Measurements from ENCODE around the gene GUK1. TPM values are rescaled to one million over a fixed set of nuclear protein-coding genes. Genes with fewer than 3 reads are reported as not detected.

The GUK1 gene
- total and polyA plus RNA-seq, 2 of the 4 experiments (the other 2 are of a cell fraction): 465 to 548 TPM

DNA sequence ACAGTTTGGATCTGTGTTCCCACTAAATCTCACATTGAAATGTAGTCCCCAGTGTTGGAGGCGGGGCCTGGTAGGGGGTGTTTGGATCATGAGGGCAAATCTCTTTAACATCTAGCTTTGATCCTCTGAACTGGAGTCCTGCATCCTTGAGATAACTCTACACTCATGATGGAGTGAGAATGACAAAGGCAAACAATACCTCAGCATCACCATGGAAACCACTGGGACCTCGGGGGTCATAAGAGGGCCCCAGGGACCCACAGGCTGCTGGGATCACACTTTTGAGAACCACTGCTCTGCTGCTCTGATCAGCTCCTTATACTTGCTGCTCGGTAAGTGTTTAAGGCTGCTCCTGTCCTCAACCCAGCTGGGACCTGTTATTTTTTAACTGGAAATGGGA, 54.4 kb downstream of the GUK1 start:
- WGBS, 2 experiments (ENCODE audit: extremely low coverage in 2 of 2, insufficient read length in 1 of 2): no CpG with 5 or more reads among the region's 3 CpGs
- no TSS peak for BruUV-seq (replicated peaks)

More for the DNA sequence above, 54.4 kb downstream of the GUK1 start:
- ATAC-seq (ENCODE audit: low read depth): no peak
- Histone ChIP-seq H3K4me2 (ENCODE audit: low read depth, low read length) (no peak overlapping the region), H3K36me3 (ENCODE audit: control insufficient read depth, insufficient read depth, low read length) (no peaks in the 10 kb centered on the region), H3K18ac (ENCODE audit: low read depth, low read length) (no peak overlapping the region), H4K5ac (ENCODE audit: low read depth, low read length) (no peak overlapping the region), H2BK120ac (ENCODE audit: low read depth, low read length) (no peak overlapping the region), H3K4ac (ENCODE audit: low read depth, low read length) (no peak overlapping the region), H4K20me1 (ENCODE audit: insufficient read depth, low read length) (no peaks in the 10 kb centered on the region), H2AK5ac (ENCODE audit: low read depth, low read length) (no peak overlapping the region), H2BK20ac (ENCODE audit: low read depth, low read length) (no peak overlapping the region), H3K23ac (ENCODE audit: low read depth, low read length) (no peak overlapping the region), H3K4me3 (ENCODE audit: insufficient read depth, low read depth, low read length) (no peak overlapping the region), H3K79me1 (ENCODE audit: low read depth in 1 of 2, low read length in 2 of 2) (no peaks in the 10 kb centered on the region), H3K56ac (ENCODE audit: extremely low read depth, insufficient read depth, low read length) (no peak overlapping the region), H3K9me1 (ENCODE audit: insufficient read depth, low read length) (no peaks in the 10 kb centered on the region; the same call in 1 of the 2 replicates), H3K27me3 (ENCODE audit: control insufficient read depth, insufficient read depth, low read length) (no peaks in the 10 kb centered on the region), H3K27ac (ENCODE audit: insufficient read depth, low read length) (no peak overlapping the region), H3K4me1 (ENCODE audit: control insufficient read depth, insufficient read depth, low read length) (no peaks in the 10 kb centered on the region), H4K91ac (ENCODE audit: insufficient read depth, low read depth, low read length) (no peak overlapping the region), H3K14ac (replicated peaks; ENCODE audit: low read depth, low read length) (no peak overlapping the region), H2AK9ac (replicated peaks; ENCODE audit: low read depth, low read length, poor library complexity) (no peak overlapping the region), H3K9me3 (ENCODE audit: control insufficient read depth, insufficient read depth, low read length) (peaks cover 5% of the 10 kb centered on the region), H3K9ac (ENCODE audit: low read depth, low read length) (no peak overlapping the region), H4K8ac (ENCODE audit: low read depth in 2 of 2, low read length in 2 of 2) (no peak overlapping the region), H2BK5ac (ENCODE audit: low read depth, low read length, poor library complexity, severe bottlenecking) (no peak overlapping the region), H2BK15ac (ENCODE audit: low read depth, low read length) (no peak overlapping the region), H2AFZ (replicated peaks; ENCODE audit: low read length, poor library complexity) (no peak overlapping the region)
- ChIA-PET CTCF (no interaction called here), POLR2A (ENCODE audit: unreplicated experiment) (interaction anchor here (0.8 kb wide), 1 partner anchor 10 kb away, joined by 4 read pairs; no protein-coding TSS in a partner anchor)
- intact Hi-C loops (cut with micrococcal nuclease) (no loop called here), in situ Hi-C loops (cut with MboI; ENCODE audit: low sequenced_read_pairs) (no loop called here), dilution Hi-C loops (cut with HindIII; ENCODE audit: low sequenced_read_pairs, unreplicated experiment) (no loop called here)
- no peak for DNase-seq
- no peak for TF ChIP-seq FOS (IDR thresholded peaks at IDR 0.05; ENCODE audit: low read depth, low read length)
- no peak for TF ChIP-seq MAZ (IDR thresholded peaks at IDR 0.05; ENCODE audit: borderline replicate concordance, low read depth, low read length)
- no peak for TF ChIP-seq RAD21 (IDR thresholded peaks at IDR 0.05; ENCODE audit: low read length)
- TF ChIP-seq RCOR1 (IDR thresholded peaks at IDR 0.05; ENCODE audit: insufficient replicate concordance, low read length): no peak
- TF ChIP-seq, protein P1, sequence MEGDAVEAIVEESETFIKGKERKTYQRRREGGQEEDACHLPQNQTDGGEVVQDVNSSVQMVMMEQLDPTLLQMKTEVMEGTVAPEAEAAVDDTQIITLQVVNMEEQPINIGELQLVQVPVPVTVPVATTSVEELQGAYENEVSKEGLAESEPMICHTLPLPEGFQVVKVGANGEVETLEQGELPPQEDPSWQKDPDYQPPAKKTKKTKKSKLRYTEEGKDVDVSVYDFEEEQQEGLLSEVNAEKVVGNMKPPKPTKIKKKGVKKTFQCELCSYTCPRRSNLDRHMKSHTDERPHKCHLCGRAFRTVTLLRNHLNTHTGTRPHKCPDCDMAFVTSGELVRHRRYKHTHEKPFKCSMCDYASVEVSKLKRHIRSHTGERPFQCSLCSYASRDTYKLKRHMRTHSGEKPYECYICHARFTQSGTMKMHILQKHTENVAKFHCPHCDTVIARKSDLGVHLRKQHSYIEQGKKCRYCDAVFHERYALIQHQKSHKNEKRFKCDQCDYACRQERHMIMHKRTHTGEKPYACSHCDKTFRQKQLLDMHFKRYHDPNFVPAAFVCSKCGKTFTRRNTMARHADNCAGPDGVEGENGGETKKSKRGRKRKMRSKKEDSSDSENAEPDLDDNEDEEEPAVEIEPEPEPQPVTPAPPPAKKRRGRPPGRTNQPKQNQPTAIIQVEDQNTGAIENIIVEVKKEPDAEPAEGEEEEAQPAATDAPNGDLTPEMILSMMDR (conservative IDR thresholded peaks at IDR 0.05; ENCODE audit: low read depth, low read length): no peak
- TF ChIP-seq NFE2L2 (IDR thresholded peaks at IDR 0.05; ENCODE audit: low read depth, low read length): no peak
- TF ChIP-seq CEBPB (IDR thresholded peaks at IDR 0.05; ENCODE audit: low read depth, low read length): no peak
- TF ChIP-seq, protein P2, sequence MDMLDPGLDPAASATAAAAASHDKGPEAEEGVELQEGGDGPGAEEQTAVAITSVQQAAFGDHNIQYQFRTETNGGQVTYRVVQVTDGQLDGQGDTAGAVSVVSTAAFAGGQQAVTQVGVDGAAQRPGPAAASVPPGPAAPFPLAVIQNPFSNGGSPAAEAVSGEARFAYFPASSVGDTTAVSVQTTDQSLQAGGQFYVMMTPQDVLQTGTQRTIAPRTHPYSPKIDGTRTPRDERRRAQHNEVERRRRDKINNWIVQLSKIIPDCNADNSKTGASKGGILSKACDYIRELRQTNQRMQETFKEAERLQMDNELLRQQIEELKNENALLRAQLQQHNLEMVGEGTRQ (IDR thresholded peaks at IDR 0.05; ENCODE audit: low read depth, low read length): no peak
- TF ChIP-seq POLR2A (IDR thresholded peaks at IDR 0.05; ENCODE audit: low read depth, low read length): no peak
- TF ChIP-seq SMC3 (IDR thresholded peaks at IDR 0.05; ENCODE audit: low read depth, low read length): no peak
- no peak for TF ChIP-seq BHLHE40 (IDR thresholded peaks at IDR 0.05; ENCODE audit: low read depth, low read length)
- no peak for TF ChIP-seq MAFK (IDR thresholded peaks at IDR 0.05; ENCODE audit: low read depth, low read length)
- no peak for TF ChIP-seq CHD1 (IDR thresholded peaks at IDR 0.05; ENCODE audit: low read depth, low read length)
- no peak for TF ChIP-seq MXI1 (IDR thresholded peaks at IDR 0.05; ENCODE audit: borderline replicate concordance, low read depth, low read length)
- TF ChIP-seq, protein P3, sequence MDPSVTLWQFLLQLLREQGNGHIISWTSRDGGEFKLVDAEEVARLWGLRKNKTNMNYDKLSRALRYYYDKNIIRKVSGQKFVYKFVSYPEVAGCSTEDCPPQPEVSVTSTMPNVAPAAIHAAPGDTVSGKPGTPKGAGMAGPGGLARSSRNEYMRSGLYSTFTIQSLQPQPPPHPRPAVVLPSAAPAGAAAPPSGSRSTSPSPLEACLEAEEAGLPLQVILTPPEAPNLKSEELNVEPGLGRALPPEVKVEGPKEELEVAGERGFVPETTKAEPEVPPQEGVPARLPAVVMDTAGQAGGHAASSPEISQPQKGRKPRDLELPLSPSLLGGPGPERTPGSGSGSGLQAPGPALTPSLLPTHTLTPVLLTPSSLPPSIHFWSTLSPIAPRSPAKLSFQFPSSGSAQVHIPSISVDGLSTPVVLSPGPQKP (IDR thresholded peaks at IDR 0.05; ENCODE audit: borderline replicate concordance, low read depth, low read length): no peak
- TF ChIP-seq RFX5 (IDR thresholded peaks at IDR 0.05; ENCODE audit: low read depth, low read length): no peak
